ENCODE measurements around the gene IL34. TPM values are rescaled to one million over a fixed set of nuclear protein-coding genes. Genes with fewer than 3 reads are reported as not detected.
A peak's percentile ranks its signal among the peaks of the same experiment; 100 is the strongest.

IL34 gene
- total and polyA plus RNA-seq, 2 experiments from 2014 or later = not detected

DNA sequence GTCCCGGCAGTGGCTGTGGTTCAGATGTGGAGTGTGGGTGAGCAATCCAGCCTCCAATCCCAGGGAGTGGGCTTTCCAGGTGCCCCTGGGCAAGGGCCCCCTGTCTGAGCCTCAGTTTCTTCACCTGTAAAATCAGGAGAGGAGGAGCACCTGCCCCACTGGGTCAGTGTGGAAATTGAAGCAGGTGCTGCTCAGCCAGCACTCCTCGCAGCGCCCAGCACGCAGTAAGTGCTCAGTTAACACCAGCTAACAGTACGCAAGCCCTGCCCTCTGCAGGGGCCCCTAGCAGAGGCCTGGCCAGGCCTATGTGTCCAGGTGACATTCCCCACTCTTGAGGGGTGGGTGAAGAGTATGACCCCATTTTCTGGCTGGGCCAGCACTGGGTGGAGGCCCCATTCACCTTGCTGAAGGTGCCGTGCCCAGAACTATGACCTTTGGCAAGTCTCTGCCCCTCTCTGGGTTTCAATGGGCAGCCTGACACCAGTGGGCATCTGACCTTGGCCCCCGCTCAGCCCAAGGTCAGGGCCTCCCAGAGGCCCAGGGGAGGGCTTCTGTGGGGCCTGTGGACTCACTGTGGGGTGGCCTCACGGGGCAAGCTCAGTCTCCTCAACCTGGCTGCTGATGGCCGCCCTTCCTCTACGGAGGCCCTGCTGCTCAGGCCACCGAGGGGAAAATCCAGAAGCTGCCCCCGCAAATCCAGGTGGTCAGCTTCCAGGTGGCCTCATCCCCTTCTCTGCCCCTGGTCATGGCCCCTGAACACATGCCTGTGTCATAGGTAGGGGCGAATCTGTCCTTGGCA, 37.0 kb downstream of the IL34 start:
- no peak for TF ChIP-seq EZH2phosphoT487 (IDR thresholded peaks at IDR 0.05; ENCODE audit: insufficient read depth, low read depth)
- no peak for TF ChIP-seq EZH2 (IDR thresholded peaks at IDR 0.05; ENCODE audit: insufficient read depth, poor library complexity, severe bottlenecking)
- Histone ChIP-seq H3K36me3 (ENCODE audit: low read depth) (no peaks in the 10 kb centered on the region), H3F3A (ENCODE audit: insufficient read depth) (no peaks in the 10 kb centered on the region), H3K9me2 (ENCODE audit: insufficient read depth) (no peaks in the 10 kb centered on the region), H4K20me1 (ENCODE audit: insufficient read depth) (no peaks in the 10 kb centered on the region), H3K79me2 (ENCODE audit: insufficient read depth) (peaks cover 54% of the 10 kb centered on the region), H3K4me1 (ENCODE audit: insufficient read depth) (peaks cover 15% of the 10 kb centered on the region), H3K4me2 (ENCODE audit: unreplicated experiment) (peak overlapping the region; percentile 88), H3K27ac (no peak overlapping the region), H3K4me3 (peak overlapping the region; percentile 77), H3K9me3 (ENCODE audit: low read depth) (no peaks in the 10 kb centered on the region), H2AFZ (no peak overlapping the region), H3K27me3 (replicated peaks; ENCODE audit: insufficient read depth) (no peaks in the 10 kb centered on the region), H3K9ac (peak overlapping the region; percentile 95)
- DNase-seq = no peak
- in situ Hi-C loops (cut with MboI) = no loop called here
- 72 to 74% methylated on average over 12 to 13 of the region's 13 CpGs for WGBS, 2 experiments (ENCODE audit: low coverage in 1 of 2, low lambda C conversion rate in 2 of 2, missing lambda C conversion rate in 2 of 2)

GRCh38 chr16:70684146-70685060, 38.0 kb downstream of the IL34 start:
- H3F3A ChIP-seq (ENCODE audit: insufficient read depth) = no peaks in the 10 kb centered on the region
- no peaks in the 10 kb centered on the region for H3K9me2 ChIP-seq (ENCODE audit: insufficient read depth)
- no peak overlapping the region for H2AFZ ChIP-seq
- TF ChIP-seq EZH2phosphoT487 (IDR thresholded peaks at IDR 0.05; ENCODE audit: insufficient read depth, low read depth) (no peak), EZH2 (IDR thresholded peaks at IDR 0.05; ENCODE audit: insufficient read depth, poor library complexity, severe bottlenecking) (no peak)
- peak; percentile 51 for DNase-seq
- H4K20me1 ChIP-seq (ENCODE audit: insufficient read depth) = no peaks in the 10 kb centered on the region
- peaks cover 54% of the 10 kb centered on the region for H3K79me2 ChIP-seq (ENCODE audit: insufficient read depth)
- peak overlapping the region; percentile 77 for H3K4me3 ChIP-seq
- no peaks in the 10 kb centered on the region for H3K27me3 ChIP-seq (replicated peaks; ENCODE audit: insufficient read depth)
- H3K36me3 ChIP-seq (ENCODE audit: low read depth) = no peaks in the 10 kb centered on the region
- 7 to 11% methylated on average over 12 to 14 of the region's 14 CpGs for WGBS, 2 experiments (ENCODE audit: low coverage in 1 of 2, low lambda C conversion rate in 2 of 2, missing lambda C conversion rate in 2 of 2)
- H3K4me2 ChIP-seq (ENCODE audit: unreplicated experiment) = peak overlapping the region; percentile 88
- peak overlapping the region; percentile 59 for H3K27ac ChIP-seq
- H3K9me3 ChIP-seq (ENCODE audit: low read depth) = no peaks in the 10 kb centered on the region
- peaks cover 19% of the 10 kb centered on the region for H3K4me1 ChIP-seq (ENCODE audit: insufficient read depth)
- H3K9ac ChIP-seq = peak overlapping the region; percentile 95
- in situ Hi-C loops (cut with MboI) = no loop called here

DNA sequence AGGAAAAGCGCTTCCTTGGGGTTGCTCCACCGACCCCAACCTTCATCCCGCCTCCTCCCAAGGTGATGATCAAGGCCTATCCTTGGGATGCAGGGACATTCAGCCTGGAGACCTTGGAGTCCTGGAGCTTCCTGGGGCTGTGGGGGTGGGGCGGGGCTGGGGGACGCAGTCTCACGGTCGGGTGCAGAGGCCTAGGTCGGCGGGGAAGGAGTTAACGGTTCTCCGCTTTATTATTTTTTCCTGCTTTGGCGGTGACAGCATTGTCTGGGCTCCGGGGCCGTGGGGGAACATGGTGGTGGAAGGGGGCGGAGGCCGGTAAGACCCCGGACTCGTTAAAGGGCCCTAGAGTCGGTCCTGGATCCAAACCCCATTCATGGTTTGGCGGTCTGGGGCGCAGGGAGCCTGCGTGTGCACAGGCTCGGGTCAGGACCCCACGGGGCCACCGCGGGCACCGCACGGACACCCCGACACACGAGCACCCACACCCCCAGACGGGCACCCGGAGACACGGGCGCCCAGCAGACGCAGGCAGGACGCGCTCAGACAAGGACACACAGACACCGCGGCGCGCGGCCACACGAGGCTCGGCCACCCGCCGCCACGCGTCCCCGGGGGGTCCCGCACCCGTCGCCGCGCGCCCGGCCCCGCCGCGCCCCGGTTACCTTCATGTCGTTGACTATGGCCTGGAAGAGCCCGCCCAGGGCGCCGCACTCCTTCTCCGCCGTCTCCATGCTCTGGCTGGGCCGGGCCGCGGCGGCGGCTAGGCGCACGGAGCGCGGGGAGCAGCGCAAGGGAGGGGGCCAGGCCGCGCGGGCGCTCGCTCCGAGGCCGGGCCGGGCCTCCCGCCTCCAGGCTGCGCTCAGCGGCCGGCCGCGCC, 38.9 kb downstream of the IL34 start:
- H3K9me3 ChIP-seq (ENCODE audit: low read depth) = no peaks in the 10 kb centered on the region
- no peaks in the 10 kb centered on the region for H3K36me3 ChIP-seq (ENCODE audit: low read depth)
- TF ChIP-seq EZH2 (IDR thresholded peaks at IDR 0.05; ENCODE audit: insufficient read depth, poor library complexity, severe bottlenecking) = no peak
- TF ChIP-seq EZH2phosphoT487 (IDR thresholded peaks at IDR 0.05; ENCODE audit: insufficient read depth, low read depth) = no peak
- H3F3A ChIP-seq (ENCODE audit: insufficient read depth) = no peaks in the 10 kb centered on the region
- H3K27me3 ChIP-seq (replicated peaks; ENCODE audit: insufficient read depth) = no peaks in the 10 kb centered on the region
- peaks cover 19% of the 10 kb centered on the region for H3K4me1 ChIP-seq (ENCODE audit: insufficient read depth)
- WGBS, 2 experiments (ENCODE audit: low coverage in 1 of 2, low lambda C conversion rate in 2 of 2, missing lambda C conversion rate in 2 of 2) = 1 to 2% methylated on average over 63 to 79 of the region's 90 CpGs
- peak overlapping the region; percentile 88 for H3K4me2 ChIP-seq (ENCODE audit: unreplicated experiment)
- peak overlapping the region; percentile 59 for H3K27ac ChIP-seq
- in situ Hi-C loops (cut with MboI) = no loop called here
- H3K79me2 ChIP-seq (ENCODE audit: insufficient read depth) = peaks cover 52% of the 10 kb centered on the region
- H3K4me3 ChIP-seq = peak overlapping the region; percentile 77
- DNase-seq = peak; percentile 44
- no peak overlapping the region for H2AFZ ChIP-seq
- no peaks in the 10 kb centered on the region for H4K20me1 ChIP-seq (ENCODE audit: insufficient read depth)
- H3K9me2 ChIP-seq (ENCODE audit: insufficient read depth) = no peaks in the 10 kb centered on the region
- peak overlapping the region; percentile 95 for H3K9ac ChIP-seq
